ENCODE data around the gene DSEL. TPM values are rescaled to one million over a fixed set of nuclear protein-coding genes. Genes with fewer than 3 reads are reported as not detected.

Gene DSEL
- polyA plus RNA-seq, 3 donors, result 0.03 to 0.05 TPM; not detected in 1

DNA sequence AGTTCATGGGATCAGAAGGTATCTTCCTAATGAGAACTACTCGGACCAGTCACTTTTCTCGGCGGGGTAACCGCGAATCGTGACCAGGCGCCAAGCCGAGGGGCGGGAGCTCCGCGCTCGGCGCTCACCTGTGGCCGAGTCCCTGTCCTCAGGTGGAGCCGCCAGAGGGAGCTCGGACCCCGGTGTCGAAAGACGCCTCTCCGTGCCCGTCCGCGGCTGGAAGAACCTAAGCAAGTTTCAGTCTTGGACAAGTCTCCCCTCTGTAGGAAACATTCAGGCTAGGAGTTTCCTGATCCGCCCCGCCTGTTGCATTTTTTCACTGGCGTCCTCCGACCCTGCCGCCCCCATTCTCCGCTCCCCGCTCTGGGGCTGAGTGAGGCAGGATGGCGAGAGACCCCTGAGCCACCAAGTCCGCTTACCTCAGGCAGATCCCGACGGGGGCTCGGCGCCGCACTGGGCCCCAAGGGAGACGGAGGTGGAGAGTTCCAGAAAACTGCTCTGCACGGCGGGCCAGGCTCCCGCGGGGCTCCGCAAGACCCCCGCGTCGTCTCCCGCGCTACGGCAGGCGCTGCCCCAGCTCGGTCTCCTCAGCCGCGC is 480 bp downstream of the DSEL start:
- intact Hi-C loops (cut with micrococcal nuclease), result no loop called here
- no peaks in the 10 kb centered on the region for H4K20me1 ChIP-seq (ENCODE audit: insufficient read depth, low read length)
- Mint-ChIP-seq H3K27ac (no peak overlapping the region), H3K36me3 (peaks cover 5 to 10% of the 10 kb centered on the region in 2 donors), H3K9me3 (peaks cover 4 to 23% (median 15%) of the 10 kb centered on the region in 7 donors), H3K4me3 (peak overlapping the region; percentile 82 to 96), H3K27me3 (ENCODE audit: low read depth in 3 of 3) (peaks cover 38 to 53% (median 45%) of the 10 kb centered on the region in 3 donors), H3K4me1 (peaks cover 19% of the 10 kb centered on the region)
- no peaks in the 10 kb centered on the region for H3K9me3 ChIP-seq (replicated peaks in 1 of 2; ENCODE audit: control insufficient read depth in 1 of 2, insufficient read depth in 1 of 2, low read length in 2 of 2)
- DNase-seq, result peak in 2 of 3 donors; percentile 0 to 9
- no peaks in the 10 kb centered on the region for H3K79me2 ChIP-seq (ENCODE audit: insufficient read depth, low read length)
- peaks cover 14 to 18% of the 10 kb centered on the region in 2 donors for H3K4me1 ChIP-seq (ENCODE audit: control insufficient read depth in 1 of 2, insufficient read depth in 2 of 2, low read length in 2 of 2)
- peak overlapping the region; percentile 9 for H3K9ac ChIP-seq (ENCODE audit: insufficient read depth, low read length, poor library complexity, severe bottlenecking)
- WGBS (ENCODE audit: insufficient coverage), result under 1% methylated on average over 52 of the region's 53 CpGs
- H2AFZ ChIP-seq (ENCODE audit: insufficient read depth, low read depth, low read length, poor library complexity, severe bottlenecking), result peak overlapping the region; percentile 82
- peaks cover 44 to 56% of the 10 kb centered on the region in 2 donors for H3K27me3 ChIP-seq (ENCODE audit: control insufficient read depth in 2 of 2, insufficient read depth in 2 of 2, low read length in 2 of 2)
- H3K27ac ChIP-seq (ENCODE audit: low read depth in 1 of 2, low read length in 2 of 2), result no peak overlapping the region
- H3K4me3 ChIP-seq (replicated peaks in 1 of 3; ENCODE audit: low read depth in 2 of 3, low read length in 3 of 3), result peak overlapping the region; percentile 41 to 71 (median 47)
- TF ChIP-seq CTCF (IDR thresholded peaks at IDR 0.05), result no peak
- H3K4me2 ChIP-seq (replicated peaks; ENCODE audit: extremely low read depth, low read length, poor library complexity, severe bottlenecking), result peak overlapping the region; percentile 83
- H3K36me3 ChIP-seq (replicated peaks in 1 of 2; ENCODE audit: control insufficient read depth in 1 of 2, insufficient read depth in 2 of 2, low read length in 2 of 2), result no peaks in the 10 kb centered on the region

DNA sequence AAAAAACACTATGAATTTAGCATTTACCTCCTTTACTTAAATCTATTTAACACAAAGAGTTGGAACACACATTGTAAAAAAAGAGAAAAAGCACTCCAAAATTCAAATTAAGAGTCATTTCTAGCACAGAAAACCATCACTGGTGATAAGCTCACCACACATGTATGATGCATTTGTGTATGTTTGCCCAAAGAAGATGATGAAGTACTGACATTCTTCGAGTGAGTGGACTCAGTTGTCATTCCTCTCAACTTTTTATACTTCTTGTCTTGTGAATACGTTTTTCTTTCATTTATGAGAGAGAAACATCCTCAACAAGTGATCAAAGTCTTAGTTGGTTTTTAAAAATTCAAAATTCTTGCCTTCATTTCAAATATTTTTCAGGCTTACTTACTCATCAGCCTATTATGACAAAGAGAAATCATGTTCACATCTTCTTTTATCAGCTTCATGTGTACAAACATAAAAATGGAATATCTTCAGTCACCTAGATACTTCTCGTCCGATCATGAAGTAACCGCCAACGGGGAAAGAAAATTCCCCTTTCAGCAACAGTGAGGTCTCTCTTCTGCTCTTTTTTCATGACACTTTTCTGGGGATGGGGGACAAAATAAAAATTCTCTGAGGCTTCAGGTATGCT is 1.5 kb downstream of the DSEL start:
- no peak overlapping the region for H2AFZ ChIP-seq (ENCODE audit: insufficient read depth, low read depth, low read length, poor library complexity, severe bottlenecking)
- Mint-ChIP-seq H3K27ac (no peak overlapping the region), H3K4me1 (peaks cover 19% of the 10 kb centered on the region), H3K9me3 (peaks cover 4 to 23% (median 15%) of the 10 kb centered on the region in 7 donors), H3K27me3 (ENCODE audit: low read depth in 3 of 3) (peaks cover 38 to 53% (median 42%) of the 10 kb centered on the region in 3 donors), H3K36me3 (peaks cover 5 to 10% of the 10 kb centered on the region in 2 donors), H3K4me3 (peak overlapping the region in 1 of 2 donors; percentile 96)
- H3K79me2 ChIP-seq (ENCODE audit: insufficient read depth, low read length), result no peaks in the 10 kb centered on the region
- H3K4me3 ChIP-seq (replicated peaks in 1 of 3; ENCODE audit: low read depth in 2 of 3, low read length in 3 of 3), result no peak overlapping the region
- no peak overlapping the region for H3K4me2 ChIP-seq (replicated peaks; ENCODE audit: extremely low read depth, low read length, poor library complexity, severe bottlenecking)
- no peak overlapping the region for H3K27ac ChIP-seq (ENCODE audit: low read depth in 1 of 2, low read length in 2 of 2)
- no peaks in the 10 kb centered on the region for H3K9me3 ChIP-seq (replicated peaks in 1 of 2; ENCODE audit: control insufficient read depth in 1 of 2, insufficient read depth in 1 of 2, low read length in 2 of 2)
- intact Hi-C loops (cut with micrococcal nuclease), result no loop called here
- peaks cover 44 to 55% of the 10 kb centered on the region in 2 donors for H3K27me3 ChIP-seq (ENCODE audit: control insufficient read depth in 2 of 2, insufficient read depth in 2 of 2, low read length in 2 of 2)
- no CpG with 5 or more reads among the region's 6 CpGs for WGBS (ENCODE audit: insufficient coverage)
- TF ChIP-seq CTCF (IDR thresholded peaks at IDR 0.05), result no peak
- H3K9ac ChIP-seq (ENCODE audit: insufficient read depth, low read length, poor library complexity, severe bottlenecking), result no peak overlapping the region
- H3K36me3 ChIP-seq (replicated peaks in 1 of 2; ENCODE audit: control insufficient read depth in 1 of 2, insufficient read depth in 2 of 2, low read length in 2 of 2), result no peaks in the 10 kb centered on the region
- H3K4me1 ChIP-seq (ENCODE audit: control insufficient read depth in 1 of 2, insufficient read depth in 2 of 2, low read length in 2 of 2), result peaks cover 14 to 18% of the 10 kb centered on the region in 2 donors
- H4K20me1 ChIP-seq (ENCODE audit: insufficient read depth, low read length), result no peaks in the 10 kb centered on the region
- no peak for DNase-seq
